ENCODE results near the gene LRP1-AS. TPM values are rescaled to one million over a fixed set of nuclear protein-coding genes. Genes with fewer than 3 reads are reported as not detected.
A peak's percentile ranks its signal among the peaks of the same experiment; 100 is the strongest.
"Not testable (repeated sequence)": the region's sequence is repeated elsewhere in the genome, so short reads cannot be mapped to it uniquely, and the experiment has no call there.

LRP1-AS gene
- total RNA-seq, 1 experiment from 2014 or later = not detected

GRCh38 chr12:57120718-57121117 lies 26.7 kb downstream of the LRP1-AS start:
- DNase-seq (ENCODE audit: low read depth) = not testable (repeated sequence)

GRCh38 chr12:57119294-57120085 lies 27.9 kb downstream of the LRP1-AS start:
- DNase-seq (ENCODE audit: low read depth) = no peak

DNA sequence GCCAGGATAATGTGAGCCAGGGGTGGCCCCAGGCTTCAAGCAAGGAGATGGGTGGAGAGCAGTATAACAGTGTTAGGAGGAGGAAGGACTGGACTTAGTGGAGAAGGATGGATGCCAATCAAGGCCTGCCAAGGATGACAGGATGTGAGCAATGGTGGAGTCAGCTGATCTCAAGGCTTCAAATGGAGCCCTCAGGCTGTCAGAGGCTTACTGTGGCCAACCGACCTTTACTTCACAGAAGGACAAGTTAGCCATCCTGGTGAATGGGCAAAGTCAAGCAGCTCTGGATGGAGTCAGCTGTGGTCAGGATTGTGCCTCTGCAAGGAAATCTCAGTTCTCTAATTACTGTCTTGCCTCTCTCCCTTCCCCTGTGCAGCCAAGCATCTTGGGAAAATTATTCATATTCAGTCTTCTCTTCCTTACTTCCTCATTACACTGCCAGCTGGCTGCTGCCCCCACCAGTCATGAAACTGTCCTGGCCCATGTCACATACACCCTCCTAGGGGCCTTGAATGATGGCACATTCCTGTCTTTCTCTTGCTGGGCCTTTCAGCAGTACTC lies 28.6 kb downstream of the LRP1-AS start:
- DNase-seq (ENCODE audit: low read depth) = peak; percentile 54

- DNase-seq (ENCODE audit: low read depth) = no peak
Measured at GRCh38 chr12:57116580-57117281, 30.7 kb downstream of the LRP1-AS start.

GRCh38 chr12:57112492-57113294 lies 34.7 kb downstream of the LRP1-AS start:
- no peak for DNase-seq (ENCODE audit: low read depth)

DNA sequence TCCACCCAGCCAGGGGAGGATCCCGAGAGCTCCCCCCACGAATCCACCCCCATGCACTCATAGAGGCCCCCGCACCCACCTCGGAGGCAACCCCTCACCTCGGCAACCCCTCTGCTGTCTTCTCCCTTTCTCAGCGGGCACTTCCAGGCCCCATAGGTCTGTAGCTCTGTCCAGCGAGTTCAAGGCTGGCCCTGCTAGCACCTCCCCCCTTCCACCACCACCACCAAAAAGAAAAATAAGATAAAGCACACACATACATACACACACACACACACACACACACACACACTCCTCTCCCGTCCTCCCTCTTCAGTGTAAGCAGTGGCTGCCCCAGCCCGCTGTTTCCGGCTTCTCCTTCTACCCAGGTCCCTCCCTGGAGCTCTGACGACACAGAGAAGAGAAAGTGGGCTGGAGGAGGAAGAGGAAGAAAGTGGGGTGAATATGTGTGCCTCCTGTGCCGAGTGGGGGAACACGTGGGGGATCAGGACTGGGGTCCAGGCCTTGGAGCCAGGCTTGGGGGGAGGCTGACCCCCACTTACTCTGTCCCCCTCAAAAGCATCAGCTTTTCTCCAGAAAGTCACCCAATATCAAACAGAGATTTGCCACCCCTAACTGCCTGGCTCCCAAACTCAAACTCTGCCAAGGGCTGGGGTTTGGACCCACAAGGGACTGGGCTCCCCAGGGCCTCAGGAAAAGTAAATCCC lies 36.2 kb downstream of the LRP1-AS start, which contains the start of gene STAT6:
Gene STAT6 (minus strand): TSS at position 332 of the 704 bp plus-strand sequence. CDS start 3,084 bp downstream, outside the sequence.
- peak; percentile 86 for DNase-seq (ENCODE audit: low read depth)

- peak; percentile 68 for DNase-seq (ENCODE audit: low read depth)
Measured at GRCh38 chr12:57110104-57111030, 37.1 kb downstream of the LRP1-AS start.

GRCh38 chr12:57109207-57110103 lies 38.0 kb downstream of the LRP1-AS start:
- no peak for DNase-seq (ENCODE audit: low read depth)

DNA sequence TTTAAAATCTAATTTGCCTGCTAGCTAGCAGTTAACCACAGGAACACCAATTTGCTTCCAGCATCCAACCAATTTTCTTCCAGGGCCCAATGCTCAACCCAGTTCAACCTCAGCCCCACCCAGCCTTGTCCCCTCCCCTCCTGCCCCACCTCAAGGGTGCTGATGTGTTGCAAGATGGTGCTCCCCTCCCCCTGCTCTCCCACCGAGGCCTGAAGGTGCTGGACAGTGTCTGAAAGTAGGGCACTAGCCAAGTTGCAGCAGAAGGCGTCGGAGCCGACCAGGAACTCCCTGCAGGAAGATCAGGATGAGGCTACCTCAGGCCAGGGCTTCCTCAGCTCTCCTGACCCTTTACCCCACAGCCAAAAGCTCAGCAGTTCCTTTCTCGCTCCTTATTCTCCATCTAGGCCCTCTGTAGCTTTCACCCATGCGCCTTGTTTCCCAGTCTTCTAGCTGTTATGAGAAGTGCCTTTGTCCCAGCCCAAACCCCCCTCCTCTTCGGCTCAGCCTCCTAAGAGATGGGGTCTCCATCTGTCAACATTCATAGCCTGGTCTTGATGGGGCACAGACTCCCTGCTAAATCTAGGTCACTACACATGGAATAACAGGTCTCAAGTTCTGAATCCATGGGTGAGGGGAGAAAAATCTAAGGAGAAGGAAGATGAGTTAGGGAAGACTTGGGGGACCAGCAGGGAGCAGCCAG lies 39.8 kb downstream of the LRP1-AS start:
- no peak for DNase-seq (ENCODE audit: low read depth)

- DNase-seq (ENCODE audit: low read depth) = no peak
Measured at GRCh38 chr12:57106021-57106708, 41.3 kb downstream of the LRP1-AS start.

DNA sequence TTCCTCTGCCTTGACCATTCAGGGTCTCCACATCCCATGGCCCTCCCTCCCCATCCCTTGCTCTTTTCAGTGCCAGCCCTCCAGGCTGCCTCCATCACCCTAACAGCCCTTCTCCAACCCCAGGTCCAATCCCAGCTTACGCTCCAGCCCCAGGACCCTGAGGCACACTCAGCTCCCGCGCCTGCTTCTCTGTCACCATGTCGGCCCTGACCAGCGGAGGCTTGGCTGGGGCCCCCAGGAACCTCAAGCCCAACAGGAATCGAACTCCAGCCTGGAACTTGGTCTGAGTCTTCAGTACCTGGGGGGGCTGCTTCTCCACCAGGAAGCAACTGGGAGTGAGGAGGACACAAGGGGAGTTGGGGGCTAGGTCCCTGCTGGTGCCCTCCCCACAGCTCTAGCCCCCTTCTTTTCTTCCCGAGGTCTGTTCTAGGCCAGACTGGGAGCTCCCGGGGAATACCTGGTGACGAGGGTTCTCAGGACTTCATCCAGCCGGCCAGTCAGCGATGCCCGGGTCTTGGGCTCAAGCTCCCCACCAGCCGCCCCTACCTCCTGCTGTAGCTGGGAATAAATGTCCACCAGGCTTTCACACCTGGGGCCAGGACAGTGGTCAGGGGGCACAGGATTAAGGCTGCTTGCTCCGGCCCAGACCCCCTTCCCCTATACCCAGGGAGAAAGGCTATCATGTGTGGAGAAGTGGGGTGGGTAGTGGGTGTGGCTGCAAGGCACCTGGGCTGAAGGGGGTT lies 42.2 kb downstream of the LRP1-AS start:
- DNase-seq (ENCODE audit: low read depth) = no peak

GRCh38 chr12:57104292-57104910 lies 43.0 kb downstream of the LRP1-AS start:
- DNase-seq (ENCODE audit: low read depth) = no peak

DNA sequence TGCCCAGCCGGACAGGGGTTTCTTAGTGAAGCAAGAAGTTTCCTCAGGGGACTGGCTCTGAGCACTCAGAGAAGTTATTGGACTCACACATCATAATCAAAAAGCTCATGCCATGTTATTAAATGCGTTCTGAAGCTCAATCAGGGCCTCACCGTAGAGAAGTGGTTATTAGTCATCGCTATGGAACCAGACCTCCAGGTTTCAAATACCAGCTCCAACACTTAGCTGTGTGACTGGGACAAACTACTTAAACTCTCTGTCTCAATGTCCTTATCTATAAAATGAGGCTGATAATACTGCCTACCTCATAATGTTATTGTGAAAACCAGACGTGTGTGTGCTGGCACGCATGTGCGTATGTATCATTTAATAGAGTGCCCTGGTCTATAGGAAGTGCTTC lies 43.6 kb downstream of the LRP1-AS start:
- no peak for DNase-seq (ENCODE audit: low read depth)

GRCh38 chr12:57101892-57102695 lies 45.3 kb downstream of the LRP1-AS start:
- no peak for DNase-seq (ENCODE audit: low read depth)

GRCh38 chr12:57099766-57100165 lies 47.7 kb downstream of the LRP1-AS start:
- DNase-seq (ENCODE audit: low read depth) = no peak

Data from Daoy (cell line).